Calu3 (cell line): Measurements from ENCODE around the gene MMAA. TPM values are rescaled to one million over a fixed set of nuclear protein-coding genes. Genes with fewer than 3 reads are reported as not detected.

Source experiments
- BruUV-seq: library from RNA; stranded (reverse); fragments of 400-500 nt; replicated peaks from 2 replicates; lab custom pipeline; 2021; lab: Mats Ljungman, UMichigan
- CTCF ChIA-PET: fragments of 300-600 bp; sonication (Branson Sonifier 250); formaldehyde crosslinking; loops from one replicate; lab custom pipeline; 2022; ENCODE audit warnings: antibody characterized with exemption; lab: Charles Lee
- DNase-seq: peaks from one replicate; pipeline ENCODE4 v3.0.0; 2022
- H3K27ac Mint-ChIP-seq: one replicate; pipeline ENCODE4 v1.8.0; 2022; ENCODE audit warnings: mixed read lengths; ENCODE audit not compliant: unreplicated experiment
- H3K27me3 Mint-ChIP-seq: one replicate; pipeline ENCODE4 v1.8.0; 2022; ENCODE audit warnings: mixed read lengths; ENCODE audit not compliant: unreplicated experiment
- H3K36me3 Mint-ChIP-seq: one replicate; pipeline ENCODE4 v1.8.0; 2022; ENCODE audit warnings: mild to moderate bottlenecking, moderate library complexity, mixed read lengths; ENCODE audit not compliant: insufficient read depth, unreplicated experiment
- H3K4me1 Mint-ChIP-seq: one replicate; pipeline ENCODE4 v1.8.0; 2022; ENCODE audit warnings: mild to moderate bottlenecking, low read depth, mixed read lengths; ENCODE audit not compliant: unreplicated experiment
- H3K4me3 Mint-ChIP-seq: one replicate; pipeline ENCODE4 v1.8.0; 2022; ENCODE audit warnings: mild to moderate bottlenecking, low read depth, moderate library complexity, mixed read lengths; ENCODE audit not compliant: unreplicated experiment
- H3K9me3 Mint-ChIP-seq: one replicate; pipeline ENCODE4 v1.8.0; 2022; ENCODE audit warnings: low read depth, mixed read lengths; ENCODE audit not compliant: unreplicated experiment
- CTCF ChIP-seq: fragments of 200-600 bp; IDR thresholded peaks from one replicate; pipeline ENCODE4 v1.8.0; 2022; ENCODE audit warnings: antibody characterized with exemption; ENCODE audit not compliant: unreplicated experiment
- intact Hi-C: fragments of 100-400 bp; cut with micrococcal nuclease; formaldehyde crosslinking; loops from one replicate; pipeline ENCODE4 v1.10.0; 2022; ENCODE audit not compliant: unreplicated experiment
- total RNA-seq: library from RNA; stranded (reverse); gene quantifications from 2 replicates; pipeline ENCODE4 v1.2.3, GENCODE V29; 2022

The MMAA gene
- total RNA-seq, 1 experiment from 2014 or later: 5.0 TPM

GRCh38 chr4:145697332-145697731 is 78.1 kb downstream of the MMAA start:
- BruUV-seq: no TSS peak
- intact Hi-C loops: no loop called here
- Mint-ChIP-seq H3K9me3 (no peaks in the 10 kb centered on the region), H3K36me3 (no peaks in the 10 kb centered on the region), H3K27me3 (no peaks in the 10 kb centered on the region), H3K4me1 (no peaks in the 10 kb centered on the region), H3K27ac (no peak overlapping the region), H3K4me3 (no peak overlapping the region)
- CTCF ChIA-PET: no interaction called here
- DNase-seq: no peak
- no peak for TF ChIP-seq CTCF

GRCh38 chr4:145698507-145698906 is 79.3 kb downstream of the MMAA start:
- CTCF ChIA-PET: no interaction called here
- Mint-ChIP-seq H3K36me3 (no peaks in the 10 kb centered on the region), H3K27ac (no peak overlapping the region), H3K4me3 (no peak overlapping the region), H3K27me3 (no peaks in the 10 kb centered on the region), H3K4me1 (no peaks in the 10 kb centered on the region), H3K9me3 (no peaks in the 10 kb centered on the region)
- no TSS peak for BruUV-seq
- intact Hi-C loops: no loop called here
- TF ChIP-seq CTCF: no peak
- DNase-seq: no peak

GRCh38 chr4:145703850-145704497 is 84.8 kb downstream of the MMAA start:
- intact Hi-C loops: no loop called here
- no peak for DNase-seq
- no peak for TF ChIP-seq CTCF
- Mint-ChIP-seq H3K4me3 (no peak overlapping the region), H3K27ac (no peak overlapping the region), H3K27me3 (no peaks in the 10 kb centered on the region), H3K9me3 (no peaks in the 10 kb centered on the region), H3K4me1 (peaks cover 2% of the 10 kb centered on the region), H3K36me3 (no peaks in the 10 kb centered on the region)
- CTCF ChIA-PET: no interaction called here
- no TSS peak for BruUV-seq

- peaks cover under 1% of the 10 kb centered on the region for H3K9me3 Mint-ChIP-seq
- no peak for TF ChIP-seq CTCF
- H3K36me3 Mint-ChIP-seq: no peaks in the 10 kb centered on the region
- DNase-seq: no peak
- no TSS peak for BruUV-seq
- H3K4me3 Mint-ChIP-seq: no peak overlapping the region
- intact Hi-C loops: no loop called here
- no peaks in the 10 kb centered on the region for H3K27me3 Mint-ChIP-seq
- CTCF ChIA-PET: no interaction called here
- H3K4me1 Mint-ChIP-seq: peaks cover 17% of the 10 kb centered on the region
- H3K27ac Mint-ChIP-seq: no peak overlapping the region
Observed at GRCh38 chr4:145709336-145709735, 90.2 kb downstream of the MMAA start.

Other genes starting within 250 kb of the MMAA start
- 15.3 and 19.3 TPM in 2 replicates for gene SMAD1, start 137.5 kb upstream of the MMAA start, total RNA-seq
- not detected in 2 replicates for gene C4orf51, start 60.8 kb downstream of the MMAA start, total RNA-seq